ENCODE measurements around the gene ANKRD13A.
"Not testable (repeated sequence)": the region's sequence is repeated elsewhere in the genome, so short reads cannot be mapped to it uniquely, and the experiment has no call there.

ANKRD13A gene

DNA sequence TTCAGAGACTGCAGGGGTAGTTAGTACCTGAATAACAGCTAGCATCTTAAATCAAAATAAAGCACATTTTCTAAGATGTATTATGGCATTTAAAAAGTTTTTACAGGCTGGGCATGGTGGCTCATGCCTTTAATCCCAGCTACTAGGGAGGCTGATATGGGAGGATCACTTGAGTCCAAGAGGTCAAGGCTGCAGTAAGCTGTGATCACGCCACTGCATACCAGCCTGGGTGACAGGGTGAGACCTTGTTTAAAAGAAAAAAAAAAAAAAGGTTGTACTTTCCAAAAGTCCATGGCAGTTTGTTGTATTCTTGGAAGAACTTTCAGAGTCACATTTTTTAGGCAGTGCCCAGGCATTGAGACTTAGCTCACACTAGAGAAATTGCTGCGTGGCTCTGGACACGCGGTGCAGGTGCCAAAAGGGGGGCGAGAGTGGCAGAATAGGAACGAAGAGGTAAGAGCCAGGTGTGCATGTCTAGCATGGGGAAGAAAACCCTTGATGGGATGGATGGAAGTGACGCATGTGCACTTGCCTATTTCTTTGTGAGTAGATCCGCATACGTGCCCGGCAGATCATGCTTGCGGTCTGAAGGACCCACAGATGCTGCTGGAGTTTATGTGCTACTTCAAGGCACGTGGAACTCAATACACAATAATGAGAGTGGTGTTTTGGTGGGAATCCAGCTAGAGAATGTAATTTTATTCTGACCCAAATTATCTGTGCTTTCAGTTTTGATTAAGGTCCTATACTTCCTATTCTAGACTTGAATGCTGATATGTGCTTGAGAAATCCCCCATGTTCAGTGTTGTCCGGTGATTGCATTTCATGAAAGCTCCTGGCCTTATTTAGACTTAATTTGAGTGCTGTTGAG, 11.9 kb downstream of the ANKRD13A start:
- DNase-seq: no peak

DNA sequence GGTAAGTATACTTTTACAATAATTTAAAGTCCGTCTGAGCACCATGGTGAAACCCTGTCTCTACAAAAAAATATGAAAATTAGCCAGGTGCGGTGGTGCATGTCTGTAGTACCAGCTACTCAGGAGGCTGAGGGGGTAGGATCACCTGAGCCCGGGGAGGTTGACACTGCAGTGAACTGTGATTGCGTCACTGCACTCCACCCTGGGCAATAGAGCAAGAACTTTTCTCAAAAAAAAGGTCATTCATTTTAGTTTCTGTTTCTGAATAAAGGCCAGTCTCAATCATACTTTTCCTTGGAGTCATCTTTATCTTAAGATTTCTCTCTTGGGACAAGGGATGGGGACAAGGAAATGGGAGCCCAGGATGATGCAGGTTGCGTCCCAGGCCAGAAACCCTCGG, 12.9 kb downstream of the ANKRD13A start:
- DNase-seq: no peak

- DNase-seq: no peak
Measured at GRCh38 chr12:110012659-110013058, 13.4 kb downstream of the ANKRD13A start.

DNA sequence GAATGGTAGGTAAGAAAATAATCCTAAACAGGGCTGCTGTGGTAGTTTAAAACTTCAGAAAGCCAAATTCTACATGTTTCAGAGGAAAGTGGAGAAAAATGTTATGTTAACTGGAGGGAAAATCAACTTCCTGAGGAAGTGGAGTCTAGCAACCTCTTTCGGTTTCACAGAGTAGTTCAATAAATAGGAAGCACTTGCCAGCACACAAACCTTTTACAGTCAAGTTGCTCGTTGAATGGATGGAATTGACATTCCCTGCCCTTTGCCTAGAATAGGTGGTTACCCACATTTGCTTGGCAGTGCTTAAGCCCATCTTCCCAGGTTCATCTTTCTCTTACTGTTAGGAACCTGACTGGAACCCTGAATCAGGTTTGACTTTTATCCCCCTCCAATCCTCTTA, 15.9 kb downstream of the ANKRD13A start:
- no peak for DNase-seq

GRCh38 chr12:110020956-110021355, 21.7 kb downstream of the ANKRD13A start:
- DNase-seq: no peak

GRCh38 chr12:110023059-110023980, 24.1 kb downstream of the ANKRD13A start:
- no peak for DNase-seq

GRCh38 chr12:110024051-110024450, 24.8 kb downstream of the ANKRD13A start:
- DNase-seq: no peak

GRCh38 chr12:110028323-110028722, 29.1 kb downstream of the ANKRD13A start:
- no peak for DNase-seq

GRCh38 chr12:110029290-110029815, 30.1 kb downstream of the ANKRD13A start:
- no peak for DNase-seq

GRCh38 chr12:110033888-110034287, 34.7 kb downstream of the ANKRD13A start:
- DNase-seq: no peak

- DNase-seq: no peak
Measured at GRCh38 chr12:110035534-110036104, 36.4 kb downstream of the ANKRD13A start.

DNA sequence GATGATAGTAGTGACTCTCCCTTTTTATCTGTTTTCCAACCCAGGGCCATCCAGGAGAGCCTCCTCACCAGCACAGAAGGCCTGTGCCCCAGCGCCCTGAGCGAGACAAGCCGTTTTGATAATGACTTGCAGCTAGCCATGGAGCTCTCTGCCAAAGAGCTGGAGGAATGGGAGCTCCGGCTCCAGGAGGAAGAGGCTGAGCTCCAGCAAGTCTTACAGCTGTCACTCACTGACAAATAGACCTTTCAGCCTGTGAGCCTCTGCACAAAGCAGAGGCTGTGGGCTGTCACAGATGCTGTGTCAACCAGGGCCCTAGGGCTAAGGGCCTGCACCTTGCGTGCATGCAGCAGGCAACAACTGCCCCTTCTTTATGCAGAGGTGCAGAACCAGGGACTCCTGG, 38.1 kb downstream of the ANKRD13A start:
- no peak for DNase-seq

DNA sequence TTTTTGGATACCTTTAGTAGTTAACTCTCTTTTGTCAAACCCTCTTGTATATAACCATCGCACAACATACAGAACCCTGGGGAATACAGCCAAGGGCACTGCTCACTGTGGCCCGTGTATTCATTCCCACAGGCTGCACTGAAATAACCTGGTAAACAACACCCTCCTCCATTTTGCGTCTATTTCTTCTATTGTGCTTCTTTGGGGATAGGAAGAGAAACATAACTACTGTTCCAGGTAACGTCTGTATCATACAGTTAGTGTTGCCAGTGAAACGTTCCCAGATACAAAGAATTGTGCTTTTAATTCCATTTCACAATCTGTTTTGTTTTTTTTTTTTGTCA, 39.5 kb downstream of the ANKRD13A start:
- DNase-seq: no peak

DNA sequence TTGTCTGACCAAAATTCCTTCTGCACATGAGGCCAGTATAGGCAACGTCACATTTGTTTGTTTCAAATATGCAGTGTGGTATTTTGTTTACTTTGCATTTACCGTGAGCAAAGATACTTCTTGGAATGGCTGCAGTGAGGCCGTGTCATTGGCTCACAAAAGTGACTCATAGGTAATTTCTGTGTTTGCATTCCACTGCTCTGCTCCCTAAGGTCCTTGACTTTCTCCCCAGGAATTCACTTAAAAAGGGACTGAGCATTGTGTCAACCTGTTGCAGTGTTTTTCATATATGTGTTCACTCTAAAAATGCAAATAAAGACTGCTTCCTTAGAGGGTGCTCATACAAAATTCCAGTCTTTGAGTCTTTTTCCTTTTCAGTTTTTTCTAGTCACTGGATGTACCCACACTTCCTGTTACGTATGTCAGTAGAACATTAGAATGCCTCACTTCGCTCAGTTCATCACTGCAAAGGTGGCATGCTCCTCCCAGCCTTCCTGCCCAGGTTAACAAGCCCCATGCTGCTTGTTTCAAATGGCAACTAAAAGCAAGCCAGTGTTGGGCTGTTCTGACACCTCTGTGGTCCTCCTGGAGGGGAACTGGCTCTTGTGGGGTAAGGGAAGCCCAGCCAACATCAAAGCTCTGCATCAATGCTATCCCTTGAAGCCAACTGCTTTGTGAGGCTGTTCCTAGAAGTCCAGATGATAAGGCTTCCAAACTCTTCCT, 40.0 kb downstream of the ANKRD13A start:
- DNase-seq: peak; percentile 53

DNA sequence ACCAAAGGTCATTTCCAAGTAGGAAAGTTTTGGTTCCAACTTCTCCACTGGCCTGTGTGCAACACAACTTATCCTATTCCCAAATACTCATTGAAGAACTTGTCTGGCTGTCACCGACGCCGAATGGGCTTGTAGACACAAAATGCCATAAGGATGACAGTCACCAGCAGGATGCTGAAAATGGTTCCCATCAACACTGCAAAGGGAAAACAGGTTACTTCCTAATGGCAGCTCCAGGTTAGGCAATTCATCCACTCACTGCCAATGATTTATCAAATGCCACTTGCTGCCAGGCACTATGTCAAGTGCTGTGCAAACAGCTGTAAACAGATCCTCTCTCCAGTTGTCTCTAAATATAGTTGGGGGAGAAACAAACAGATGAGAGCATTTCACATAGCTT, 43.0 kb downstream of the ANKRD13A start:
- DNase-seq: no peak

DNA sequence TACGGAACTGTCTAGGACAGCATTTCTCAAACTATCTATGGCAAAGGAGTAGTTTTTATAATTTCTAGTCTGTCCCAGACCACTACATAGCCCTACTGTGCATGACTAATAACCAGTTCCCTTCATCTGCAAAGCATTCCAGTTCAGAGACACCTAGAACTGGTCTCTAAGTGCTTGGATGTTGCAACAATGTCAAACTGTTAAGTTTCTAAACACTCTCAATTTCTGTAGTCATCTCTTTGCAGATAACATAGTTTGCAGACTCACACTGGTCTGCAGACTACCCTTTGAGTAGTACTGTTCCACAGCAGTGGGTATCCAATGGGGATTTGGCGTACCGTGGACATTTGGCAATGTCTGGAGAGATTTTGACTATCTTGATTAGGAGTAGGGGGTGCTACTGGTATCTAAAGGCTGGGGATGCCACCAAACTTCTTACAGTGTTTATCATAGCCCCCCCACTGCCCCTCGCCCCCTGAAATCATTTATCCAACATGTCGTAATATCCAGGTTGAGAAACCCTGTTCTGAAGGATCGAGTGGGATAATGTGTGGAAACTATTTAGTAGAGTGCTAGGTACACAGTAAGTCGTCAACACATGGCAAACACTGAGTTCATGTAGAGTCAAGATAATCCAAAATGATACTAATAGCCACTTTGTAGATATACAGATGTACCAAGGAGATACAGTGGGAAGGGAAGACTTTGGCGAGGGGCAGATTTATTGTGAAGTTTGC, 47.4 kb downstream of the ANKRD13A start:
- no peak for DNase-seq

GRCh38 chr12:110047297-110047940, 48.2 kb downstream of the ANKRD13A start:
- DNase-seq: no peak

DNA sequence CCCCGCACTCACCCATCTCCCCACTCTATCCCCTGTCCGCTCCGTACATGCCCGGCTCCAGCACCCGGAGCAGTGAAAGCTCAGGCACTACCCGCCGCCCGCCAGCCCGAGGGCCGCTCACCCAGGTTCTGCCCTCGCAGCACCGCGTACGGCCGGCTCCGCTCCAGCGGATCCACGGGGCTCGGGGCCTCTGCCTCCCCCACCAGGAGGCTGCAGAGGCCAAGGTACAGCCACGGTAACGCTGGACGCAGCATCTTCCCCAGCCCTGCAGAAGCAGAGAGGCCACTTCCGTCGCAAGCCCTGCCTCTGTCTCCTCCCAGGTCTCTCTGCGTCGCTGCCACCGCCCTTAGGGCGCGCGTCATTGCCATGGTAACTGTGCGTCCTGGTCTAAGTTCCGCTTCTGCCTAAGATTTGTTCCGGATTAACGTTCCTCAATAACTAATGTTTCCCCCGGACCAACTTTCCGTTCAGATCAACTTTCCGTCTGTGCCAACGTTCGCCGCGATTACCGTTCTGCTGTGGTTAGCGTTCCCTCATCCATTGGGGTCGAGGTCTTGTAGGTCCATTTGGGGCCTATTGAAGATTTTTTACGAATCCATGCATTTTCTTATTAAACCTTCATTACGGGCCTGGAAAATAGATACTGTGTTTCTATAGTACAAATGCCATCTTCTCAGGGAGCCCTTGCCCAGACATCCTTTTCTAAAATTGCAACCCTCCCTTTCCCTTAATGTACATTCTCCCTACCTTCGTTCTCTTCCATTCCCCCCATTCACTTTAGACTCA, 49.2 kb downstream of the ANKRD13A start, which contains the start of gene C12orf76:
Gene C12orf76 (minus strand): TSS at position 281 of the 786 bp plus-strand sequence. CDS start 27 bp downstream, at position 254.
- DNase-seq: peak; percentile 97

GRCh38 chr12:110049034-110049433, 49.8 kb downstream of the ANKRD13A start:
- DNase-seq: not testable (repeated sequence)

- DNase-seq: not testable (repeated sequence)
Measured at GRCh38 chr12:110049666-110050065, 50.4 kb downstream of the ANKRD13A start.
